ENCODE measurements around the gene ZNF532.

DNA sequence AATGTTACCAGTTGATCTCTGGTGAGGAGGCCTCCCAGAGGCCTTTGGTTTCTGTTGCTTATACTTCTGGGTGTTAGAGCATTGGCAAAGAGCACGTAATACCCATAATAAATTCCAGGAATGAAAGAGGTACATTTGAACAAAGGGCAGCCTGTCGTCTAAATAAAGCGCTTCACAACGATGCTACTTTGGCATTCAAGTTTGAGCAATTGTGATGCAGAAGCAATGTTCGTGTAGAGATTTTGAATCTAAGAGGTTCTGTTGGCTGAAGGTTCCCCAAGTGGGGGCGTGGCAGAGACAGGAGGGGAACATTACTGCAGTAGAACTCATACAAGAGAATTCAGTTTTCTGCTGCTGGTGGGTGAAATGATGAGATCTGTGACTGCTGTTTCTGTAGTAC lies 27.8 kb downstream of the ZNF532 start:
- TF ChIP-seq, protein P1, sequence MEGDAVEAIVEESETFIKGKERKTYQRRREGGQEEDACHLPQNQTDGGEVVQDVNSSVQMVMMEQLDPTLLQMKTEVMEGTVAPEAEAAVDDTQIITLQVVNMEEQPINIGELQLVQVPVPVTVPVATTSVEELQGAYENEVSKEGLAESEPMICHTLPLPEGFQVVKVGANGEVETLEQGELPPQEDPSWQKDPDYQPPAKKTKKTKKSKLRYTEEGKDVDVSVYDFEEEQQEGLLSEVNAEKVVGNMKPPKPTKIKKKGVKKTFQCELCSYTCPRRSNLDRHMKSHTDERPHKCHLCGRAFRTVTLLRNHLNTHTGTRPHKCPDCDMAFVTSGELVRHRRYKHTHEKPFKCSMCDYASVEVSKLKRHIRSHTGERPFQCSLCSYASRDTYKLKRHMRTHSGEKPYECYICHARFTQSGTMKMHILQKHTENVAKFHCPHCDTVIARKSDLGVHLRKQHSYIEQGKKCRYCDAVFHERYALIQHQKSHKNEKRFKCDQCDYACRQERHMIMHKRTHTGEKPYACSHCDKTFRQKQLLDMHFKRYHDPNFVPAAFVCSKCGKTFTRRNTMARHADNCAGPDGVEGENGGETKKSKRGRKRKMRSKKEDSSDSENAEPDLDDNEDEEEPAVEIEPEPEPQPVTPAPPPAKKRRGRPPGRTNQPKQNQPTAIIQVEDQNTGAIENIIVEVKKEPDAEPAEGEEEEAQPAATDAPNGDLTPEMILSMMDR (IDR thresholded peaks at IDR 0.05): no peak
- no peak for TF ChIP-seq SIN3A (IDR thresholded peaks at IDR 0.05; ENCODE audit: borderline replicate concordance, insufficient read depth, low read depth, low read length)
- no peak for TF ChIP-seq POLR2AphosphoS5 (IDR thresholded peaks at IDR 0.05; ENCODE audit: low read depth, low read length)
- TF ChIP-seq, protein P2, sequence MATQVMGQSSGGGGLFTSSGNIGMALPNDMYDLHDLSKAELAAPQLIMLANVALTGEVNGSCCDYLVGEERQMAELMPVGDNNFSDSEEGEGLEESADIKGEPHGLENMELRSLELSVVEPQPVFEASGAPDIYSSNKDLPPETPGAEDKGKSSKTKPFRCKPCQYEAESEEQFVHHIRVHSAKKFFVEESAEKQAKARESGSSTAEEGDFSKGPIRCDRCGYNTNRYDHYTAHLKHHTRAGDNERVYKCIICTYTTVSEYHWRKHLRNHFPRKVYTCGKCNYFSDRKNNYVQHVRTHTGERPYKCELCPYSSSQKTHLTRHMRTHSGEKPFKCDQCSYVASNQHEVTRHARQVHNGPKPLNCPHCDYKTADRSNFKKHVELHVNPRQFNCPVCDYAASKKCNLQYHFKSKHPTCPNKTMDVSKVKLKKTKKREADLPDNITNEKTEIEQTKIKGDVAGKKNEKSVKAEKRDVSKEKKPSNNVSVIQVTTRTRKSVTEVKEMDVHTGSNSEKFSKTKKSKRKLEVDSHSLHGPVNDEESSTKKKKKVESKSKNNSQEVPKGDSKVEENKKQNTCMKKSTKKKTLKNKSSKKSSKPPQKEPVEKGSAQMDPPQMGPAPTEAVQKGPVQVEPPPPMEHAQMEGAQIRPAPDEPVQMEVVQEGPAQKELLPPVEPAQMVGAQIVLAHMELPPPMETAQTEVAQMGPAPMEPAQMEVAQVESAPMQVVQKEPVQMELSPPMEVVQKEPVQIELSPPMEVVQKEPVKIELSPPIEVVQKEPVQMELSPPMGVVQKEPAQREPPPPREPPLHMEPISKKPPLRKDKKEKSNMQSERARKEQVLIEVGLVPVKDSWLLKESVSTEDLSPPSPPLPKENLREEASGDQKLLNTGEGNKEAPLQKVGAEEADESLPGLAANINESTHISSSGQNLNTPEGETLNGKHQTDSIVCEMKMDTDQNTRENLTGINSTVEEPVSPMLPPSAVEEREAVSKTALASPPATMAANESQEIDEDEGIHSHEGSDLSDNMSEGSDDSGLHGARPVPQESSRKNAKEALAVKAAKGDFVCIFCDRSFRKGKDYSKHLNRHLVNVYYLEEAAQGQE (IDR thresholded peaks at IDR 0.05; ENCODE audit: insufficient read depth in 1 of 2, low read depth in 2 of 2, low read length in 1 of 2): no peak
